ENCODE data around the gene TMEM123. TPM values are rescaled to one million over a fixed set of nuclear protein-coding genes. Genes with fewer than 3 reads are reported as not detected.

Gene TMEM123
- total and polyA plus RNA-seq, 2 of the 13 experiments (the other 11 are each of a cell fraction or from before 2014, with no cell fraction given): 365 to 2,761 TPM

GRCh38 chr11:102438311-102439062 lies 14.1 kb downstream of the TMEM123 start (continued):
- TF ChIP-seq ZBTB7B (CRISPR knock-in tag; IDR thresholded peaks at IDR 0.05): peak; percentile 81; the same call in 1 of the 2 replicates
- no peak for TF ChIP-seq NFIC (IDR thresholded peaks at IDR 0.05; ENCODE audit: low read length)
- 0 out of 2 replicates have a peak, but pooled peaks have one; percentile 27 for TF ChIP-seq DMAP1 (CRISPR knock-in tag; IDR thresholded peaks at IDR 0.05)
- no peak for TF ChIP-seq ZNF547 (CRISPR knock-in tag; IDR thresholded peaks at IDR 0.05)
- TF ChIP-seq KLF16 (CRISPR knock-in tag; IDR thresholded peaks at IDR 0.05): peak in 1 of 2 experiments; percentile 65; a peak in 1 of 4 replicates
- peak; percentile 23; the same call in 1 of the 2 replicates for TF ChIP-seq ZNF335 (CRISPR knock-in tag; IDR thresholded peaks at IDR 0.05)
- peak; percentile 36 for TF ChIP-seq TEAD3 (CRISPR knock-in tag; optimal IDR thresholded peaks at IDR 0.05; ENCODE audit: borderline replicate concordance)
- TF ChIP-seq MIER2 (CRISPR knock-in tag; IDR thresholded peaks at IDR 0.05): 0 out of 2 replicates have a peak, but pooled peaks have one; percentile 22
- TF ChIP-seq SSRP1 (CRISPR knock-in tag; IDR thresholded peaks at IDR 0.05): no peak
- TF ChIP-seq ZNF292 (CRISPR knock-in tag; IDR thresholded peaks at IDR 0.05; ENCODE audit: borderline replicate concordance, low read depth): 0 out of 2 replicates have a peak, but pooled peaks have one; percentile 60
- TF ChIP-seq ZNF276 (CRISPR knock-in tag; IDR thresholded peaks at IDR 0.05; ENCODE audit: low read depth): no peak
- no peak for TF ChIP-seq ZBTB34 (CRISPR knock-in tag; IDR thresholded peaks at IDR 0.05)
- TF ChIP-seq HNF4G (IDR thresholded peaks at IDR 0.05; ENCODE audit: borderline replicate concordance, low read depth, low read length): no peak
- no peak for TF ChIP-seq HNF4G (CRISPR knock-in tag; IDR thresholded peaks at IDR 0.05; ENCODE audit: borderline replicate concordance, low read depth)
- TF ChIP-seq GPN1 (CRISPR knock-in tag; IDR thresholded peaks at IDR 0.05; ENCODE audit: borderline replicate concordance): no peak
- TF ChIP-seq PAXIP1 (CRISPR knock-in tag; conservative IDR thresholded peaks at IDR 0.05): peak; percentile 59; the same call in 1 of the 2 replicates
- no peak for TF ChIP-seq NONO (IDR thresholded peaks at IDR 0.05)
- peak; percentile 69; the same call in 1 of the 2 replicates for TF ChIP-seq NONO (CRISPR knock-in tag; conservative IDR thresholded peaks at IDR 0.05)
- TF ChIP-seq ELF4 (CRISPR knock-in tag; IDR thresholded peaks at IDR 0.05; ENCODE audit: borderline replicate concordance): no peak
- no peak for TF ChIP-seq ZNF768 (CRISPR knock-in tag; IDR thresholded peaks at IDR 0.05)
- peak; percentile 61; the same call in 1 of the 2 replicates for TF ChIP-seq KDM2A (CRISPR knock-in tag; IDR thresholded peaks at IDR 0.05; ENCODE audit: borderline replicate concordance, low read depth)
- no peak for TF ChIP-seq CEBPB (IDR thresholded peaks at IDR 0.05; ENCODE audit: borderline replicate concordance, low read depth, low read length)
- TF ChIP-seq HMGA1 (CRISPR knock-in tag; conservative IDR thresholded peaks at IDR 0.05): no peak
- no peak for TF ChIP-seq SOX13 (IDR thresholded peaks at IDR 0.05)
- TF ChIP-seq SOX13 (CRISPR knock-in tag; conservative IDR thresholded peaks at IDR 0.05 in 1 of 2, IDR thresholded peaks at IDR 0.05 in 1 of 2): peak in 1 of 2 experiments; percentile 56; a peak in 2 of 4 replicates

All from HepG2 (cell line).